ENCODE measurements around the gene MTA1.

The MTA1 gene

DNA sequence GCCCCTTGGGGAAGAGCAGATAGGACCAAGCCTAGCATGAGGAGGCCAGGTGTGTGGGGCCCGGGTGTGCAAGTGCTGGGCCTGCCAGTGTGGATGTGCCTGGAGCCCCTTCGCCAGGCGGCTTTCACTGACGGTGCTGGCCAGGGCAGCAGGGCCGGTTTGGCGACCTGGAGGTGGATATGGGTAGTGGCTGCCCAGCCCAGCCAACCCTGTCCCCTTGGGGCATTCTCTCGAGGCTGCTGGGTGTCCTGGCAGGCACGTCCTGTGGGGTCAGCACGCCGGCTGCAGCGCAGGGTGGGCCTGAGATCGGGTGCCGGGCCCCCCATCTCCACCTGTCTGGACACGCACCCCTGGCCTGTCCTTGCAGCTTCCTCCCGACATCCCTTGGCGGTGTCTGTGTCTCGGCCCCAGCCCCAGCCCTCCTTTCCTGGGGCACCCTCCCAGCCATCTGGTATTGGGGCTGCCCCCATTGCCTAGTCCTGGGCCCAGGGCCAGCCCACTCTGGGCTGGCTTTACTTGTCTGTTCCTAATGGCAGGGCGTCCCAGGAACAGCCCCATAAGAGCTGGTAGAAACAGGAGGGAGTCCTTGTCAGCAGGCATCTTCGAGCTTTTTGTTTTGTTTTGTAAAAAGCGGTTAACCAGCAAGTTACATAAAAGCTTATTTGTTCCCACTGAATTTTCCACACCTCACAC, 47.8 kb downstream of the MTA1 start:
- DNase-seq: no peak

DNA sequence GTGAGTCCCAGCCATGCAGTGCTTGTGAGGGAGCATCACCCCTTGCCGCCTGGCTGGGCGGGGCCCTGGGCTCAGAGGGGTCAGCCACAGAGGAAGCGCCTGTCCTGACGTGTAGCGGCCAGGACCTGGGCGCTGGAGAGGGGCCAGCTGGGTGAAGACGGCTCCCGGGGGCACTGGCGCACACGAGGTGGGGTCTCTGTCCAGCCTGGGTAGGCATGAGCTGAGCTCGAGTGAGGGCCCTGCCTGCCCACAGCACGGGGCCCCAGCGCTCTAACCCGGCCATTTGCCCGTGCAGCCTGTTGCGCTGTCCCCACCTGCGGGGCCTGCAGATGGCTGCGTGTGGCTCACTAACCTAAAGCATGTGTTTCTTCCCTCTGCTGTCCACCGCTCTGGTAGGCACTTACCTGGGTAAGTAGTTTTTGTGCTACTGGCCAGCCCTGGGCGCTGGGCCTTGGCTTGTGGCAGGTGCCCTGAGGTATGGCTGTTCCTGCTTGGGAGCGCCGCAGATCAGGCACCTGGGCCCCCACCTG, 48.4 kb downstream of the MTA1 start:
- DNase-seq: no peak

DNA sequence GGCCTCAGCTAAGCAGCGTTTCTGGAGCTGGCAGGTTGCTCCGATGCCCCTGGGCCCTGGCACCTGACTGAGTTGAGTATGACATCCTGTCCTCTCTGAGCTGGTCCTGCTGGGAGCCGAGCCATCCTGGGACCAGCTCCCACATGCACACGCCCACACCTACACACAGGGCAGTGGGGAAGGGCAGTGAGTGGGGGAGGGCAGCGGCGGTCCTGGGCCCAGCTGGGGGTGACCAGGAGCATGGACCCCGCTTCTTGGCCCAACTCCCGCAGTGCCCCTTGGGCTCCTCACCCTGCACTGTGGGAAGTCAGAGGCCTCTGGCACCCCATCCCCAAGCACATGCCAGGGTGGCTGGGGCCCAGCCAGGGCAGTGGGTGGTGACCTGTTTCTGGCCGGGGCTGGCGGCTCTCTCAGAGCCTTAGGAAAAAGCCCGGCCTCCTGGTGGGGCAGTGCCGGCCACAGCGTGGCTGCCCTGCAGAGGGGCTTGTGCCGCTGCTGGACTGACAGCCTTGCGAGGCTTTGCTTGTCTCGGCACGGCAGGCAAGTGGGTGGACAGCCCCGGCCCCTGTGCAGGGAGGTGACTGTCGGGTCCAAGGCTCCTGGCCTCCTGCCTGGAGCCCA, 49.1 kb downstream of the MTA1 start:
- DNase-seq: no peak

DNA sequence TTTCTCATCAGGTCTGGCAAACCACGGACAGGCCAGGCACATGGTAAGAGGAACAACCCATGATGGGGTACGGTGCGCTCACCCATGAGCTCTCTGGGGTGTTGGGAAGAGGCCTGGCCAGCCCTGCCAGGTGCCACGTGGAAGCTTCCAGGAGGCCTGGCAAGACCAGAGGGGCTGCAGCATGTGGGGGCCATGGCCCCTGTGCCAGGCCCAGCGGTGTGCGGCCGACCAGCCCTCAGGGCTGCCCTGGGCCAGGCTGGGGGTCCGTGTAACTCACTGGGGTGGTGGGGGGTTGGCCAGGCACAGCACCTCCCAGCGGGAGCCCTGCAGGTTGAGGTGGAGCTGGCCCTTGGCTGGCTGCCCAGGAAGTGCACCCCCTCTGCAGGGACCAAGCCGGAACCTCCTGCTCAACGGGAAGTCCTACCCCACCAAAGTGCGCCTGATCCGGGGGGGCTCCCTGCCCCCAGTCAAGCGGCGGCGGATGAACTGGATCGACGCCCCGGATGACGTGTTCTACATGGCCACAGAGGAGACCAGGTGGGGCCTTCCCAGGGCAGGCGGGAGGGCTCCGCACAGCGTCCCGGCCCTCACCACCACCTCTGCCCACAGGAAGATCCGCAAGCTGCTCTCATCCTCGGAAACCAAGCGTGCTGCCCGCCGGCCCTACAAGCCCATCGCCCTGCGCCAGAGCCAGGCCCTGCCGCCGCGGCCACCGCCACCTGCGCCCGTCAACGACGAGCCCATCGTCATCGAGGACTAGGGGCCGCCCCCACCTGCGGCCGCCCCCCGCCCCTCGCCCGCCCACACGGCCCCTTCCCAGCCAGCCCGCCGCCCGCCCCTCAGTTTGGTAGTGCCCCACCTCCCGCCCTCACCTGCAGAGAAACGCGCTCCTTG, 50.1 kb downstream of the MTA1 start:
- DNase-seq: no peak

DNA sequence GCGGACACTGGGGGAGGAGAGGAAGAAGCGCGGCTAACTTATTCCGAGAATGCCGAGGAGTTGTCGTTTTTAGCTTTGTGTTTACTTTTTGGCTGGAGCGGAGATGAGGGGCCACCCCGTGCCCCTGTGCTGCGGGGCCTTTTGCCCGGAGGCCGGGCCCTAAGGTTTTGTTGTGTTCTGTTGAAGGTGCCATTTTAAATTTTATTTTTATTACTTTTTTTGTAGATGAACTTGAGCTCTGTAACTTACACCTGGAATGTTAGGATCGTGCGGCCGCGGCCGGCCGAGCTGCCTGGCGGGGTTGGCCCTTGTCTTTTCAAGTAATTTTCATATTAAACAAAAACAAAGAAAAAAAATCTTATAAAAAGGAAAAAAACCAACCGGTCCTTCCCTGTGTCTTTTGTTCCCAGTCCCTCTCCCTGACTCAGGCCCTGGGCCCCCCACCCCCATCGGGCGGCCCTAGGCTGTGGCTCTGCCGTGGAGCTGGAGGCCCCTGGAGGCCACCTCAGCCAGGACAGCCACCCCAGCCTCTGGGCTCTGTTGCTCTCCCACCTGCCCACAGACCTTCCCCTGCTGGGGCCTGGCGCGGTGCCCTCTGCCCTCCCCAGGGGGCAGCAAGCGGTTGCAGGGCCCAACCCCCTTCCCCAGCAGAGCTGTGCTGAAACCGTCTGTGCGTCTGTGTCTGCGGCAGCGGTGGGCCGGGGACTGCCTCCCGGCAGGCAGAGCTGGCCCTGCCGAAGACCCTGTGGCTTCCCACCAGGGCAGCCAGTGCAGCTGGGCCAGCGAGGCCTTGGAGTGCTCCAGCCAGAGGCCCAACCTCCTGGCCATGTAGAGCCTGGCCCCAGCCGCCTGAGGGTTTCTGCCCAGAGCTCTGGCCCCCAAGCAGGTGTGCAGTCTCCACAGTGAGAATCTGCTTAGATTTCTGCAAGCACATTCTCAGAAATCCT, 51.0 kb downstream of the MTA1 start:
- no peak for DNase-seq

DNA sequence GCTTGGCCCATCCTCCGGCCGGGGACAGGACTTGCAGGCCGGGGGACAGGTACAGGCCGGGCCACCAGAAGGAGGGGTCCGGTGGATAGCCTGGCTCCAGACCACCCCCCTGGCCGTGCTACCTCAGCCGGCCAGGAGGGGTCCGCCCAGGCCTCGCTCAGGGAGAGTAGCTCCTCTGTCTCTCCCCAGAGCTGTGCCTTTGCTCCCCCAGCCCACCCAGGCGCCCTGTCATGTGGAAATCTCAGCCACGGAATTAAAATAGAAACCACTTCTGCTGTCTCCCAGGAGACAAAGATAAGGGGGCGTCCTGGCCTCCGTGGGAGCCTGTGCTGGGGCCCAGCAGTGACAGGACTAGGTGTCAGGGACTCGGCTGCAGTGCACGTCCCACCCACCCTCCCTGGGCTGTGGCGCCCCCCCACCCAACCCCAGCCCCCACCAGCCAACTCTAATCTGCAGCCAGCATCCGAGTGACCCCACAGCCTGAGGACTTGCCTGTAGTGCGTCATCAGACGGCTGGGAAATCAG, 51.7 kb downstream of the MTA1 start:
- DNase-seq: no peak

DNA sequence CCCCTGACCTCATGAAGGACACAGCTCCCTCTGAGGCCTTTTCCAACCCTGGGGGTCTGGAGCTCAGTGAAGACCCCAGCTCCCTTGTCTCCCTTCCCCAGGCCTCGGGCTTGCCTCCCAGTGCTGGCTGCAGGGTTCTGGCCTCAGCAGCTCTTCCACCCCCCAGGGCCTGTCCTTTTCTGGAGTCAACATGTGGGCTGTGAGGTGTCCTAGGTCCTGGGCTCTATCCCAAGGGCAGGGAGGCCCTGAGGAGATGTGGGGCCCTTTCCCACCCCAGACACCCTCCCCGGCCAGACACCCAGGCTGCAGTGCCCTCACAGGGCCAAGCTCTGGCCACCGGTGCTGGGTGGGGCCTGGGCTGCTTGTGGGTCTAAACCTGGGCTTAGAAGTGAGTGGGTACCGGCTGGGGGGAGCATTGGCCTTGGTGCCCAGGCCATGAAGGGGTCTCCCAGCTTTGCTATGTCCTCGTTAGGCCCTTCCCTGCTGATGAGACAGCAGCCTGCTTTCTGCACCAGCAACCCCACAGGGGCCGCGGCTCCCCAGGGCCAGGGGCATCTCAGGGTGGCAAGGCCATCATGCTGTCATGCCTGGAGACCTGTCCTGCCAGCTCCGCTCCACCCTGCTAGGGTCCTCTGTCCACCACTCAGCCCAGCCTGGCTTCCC, 52.3 kb downstream of the MTA1 start:
- DNase-seq: no peak

DNA sequence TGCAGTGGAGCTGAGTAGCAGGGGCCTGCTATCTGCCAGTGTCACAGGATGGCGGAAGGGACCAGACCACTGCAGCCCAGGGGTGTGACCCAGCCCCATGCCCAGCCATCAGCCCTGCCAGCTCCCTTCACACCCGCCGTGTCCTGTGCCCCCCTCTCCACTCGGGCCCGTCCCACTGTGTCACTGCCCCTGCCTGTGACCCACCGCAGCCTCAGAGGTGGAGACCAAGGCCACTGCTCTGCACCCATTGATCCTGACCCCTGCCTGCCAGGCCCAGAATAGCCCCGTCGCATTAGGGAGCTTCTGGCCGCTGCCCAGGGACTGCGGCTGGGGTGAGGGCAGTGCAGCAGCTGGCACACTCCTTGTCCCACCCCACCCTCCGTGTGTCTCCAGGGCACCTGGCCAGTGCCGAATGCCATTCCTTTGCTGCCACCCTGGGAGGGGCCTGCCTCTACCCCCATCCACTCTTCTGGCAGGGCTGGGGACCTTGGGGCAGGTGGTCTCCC, 52.9 kb downstream of the MTA1 start:
- no peak for DNase-seq

DNA sequence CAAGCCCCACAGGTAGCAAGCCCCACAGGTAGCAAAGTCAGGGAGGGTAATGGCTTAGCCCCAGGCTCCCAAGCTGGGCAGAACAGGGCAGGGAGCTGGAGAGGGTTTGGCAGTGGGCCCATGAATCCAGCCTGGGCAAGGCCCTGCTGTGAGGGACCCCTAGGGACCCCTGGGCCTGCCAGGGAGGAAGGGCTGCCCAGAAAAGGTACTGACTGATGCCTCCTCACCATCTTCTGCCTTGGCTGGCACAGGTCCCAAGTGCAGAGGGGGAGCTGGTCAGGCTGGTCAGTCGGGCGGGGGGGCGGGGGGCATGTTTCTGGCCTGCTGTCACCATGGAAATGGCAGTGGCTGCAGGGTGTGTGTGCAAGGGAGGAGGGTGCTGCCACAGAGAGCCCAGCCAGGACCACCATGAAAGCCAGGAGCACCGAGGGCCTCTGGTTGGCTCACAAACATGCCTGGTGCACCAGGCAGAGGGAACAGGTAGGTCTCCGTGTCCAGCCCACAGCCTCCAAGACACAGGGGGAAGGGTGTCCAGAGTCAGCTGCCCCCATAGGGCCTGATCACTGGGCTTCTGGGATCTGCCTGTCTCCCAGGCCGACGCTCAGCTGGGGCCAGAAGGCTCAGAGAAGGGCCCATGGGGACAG, 53.5 kb downstream of the MTA1 start:
- DNase-seq: no peak

DNA sequence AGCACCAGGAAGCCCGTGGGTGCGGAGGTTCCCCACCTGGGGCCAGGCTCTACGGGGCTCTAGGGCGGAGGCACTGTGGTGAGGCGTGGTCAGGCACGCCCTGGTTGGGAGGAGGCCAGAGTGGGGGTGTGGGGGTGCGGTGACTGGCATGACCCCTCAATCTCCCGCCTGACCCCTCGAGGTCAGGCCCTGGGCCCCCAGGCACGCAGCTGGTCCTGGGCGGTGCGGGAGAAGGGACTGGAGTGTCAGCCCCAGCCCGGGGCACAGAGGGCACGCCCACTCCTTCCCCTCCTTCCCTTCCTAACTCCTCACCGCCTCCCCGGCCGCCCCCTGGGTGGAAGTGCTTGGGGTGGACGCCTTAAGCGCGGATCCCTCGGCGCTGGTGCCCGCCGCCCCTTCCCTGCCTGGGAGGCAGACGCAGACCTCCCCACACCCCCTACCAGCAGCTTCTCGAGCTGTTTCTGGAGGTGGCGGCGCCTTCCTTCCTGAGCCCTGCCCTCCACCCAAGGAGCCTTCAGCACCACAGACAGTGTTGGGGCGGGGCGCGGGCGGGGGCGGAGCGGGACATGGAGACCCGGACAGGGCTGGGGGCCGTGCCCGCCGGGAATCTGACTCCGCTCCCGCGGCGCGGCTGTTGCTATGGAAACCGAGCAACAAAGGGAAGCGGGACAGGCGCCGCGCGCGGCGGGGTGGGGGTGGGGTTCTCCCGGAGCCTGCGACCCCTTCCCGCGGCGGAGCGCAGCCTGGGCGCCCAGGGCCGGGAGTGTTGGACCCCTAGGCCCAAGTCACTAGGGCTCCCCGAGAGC, 54.3 kb downstream of the MTA1 start:
- DNase-seq: peak; percentile 72

DNA sequence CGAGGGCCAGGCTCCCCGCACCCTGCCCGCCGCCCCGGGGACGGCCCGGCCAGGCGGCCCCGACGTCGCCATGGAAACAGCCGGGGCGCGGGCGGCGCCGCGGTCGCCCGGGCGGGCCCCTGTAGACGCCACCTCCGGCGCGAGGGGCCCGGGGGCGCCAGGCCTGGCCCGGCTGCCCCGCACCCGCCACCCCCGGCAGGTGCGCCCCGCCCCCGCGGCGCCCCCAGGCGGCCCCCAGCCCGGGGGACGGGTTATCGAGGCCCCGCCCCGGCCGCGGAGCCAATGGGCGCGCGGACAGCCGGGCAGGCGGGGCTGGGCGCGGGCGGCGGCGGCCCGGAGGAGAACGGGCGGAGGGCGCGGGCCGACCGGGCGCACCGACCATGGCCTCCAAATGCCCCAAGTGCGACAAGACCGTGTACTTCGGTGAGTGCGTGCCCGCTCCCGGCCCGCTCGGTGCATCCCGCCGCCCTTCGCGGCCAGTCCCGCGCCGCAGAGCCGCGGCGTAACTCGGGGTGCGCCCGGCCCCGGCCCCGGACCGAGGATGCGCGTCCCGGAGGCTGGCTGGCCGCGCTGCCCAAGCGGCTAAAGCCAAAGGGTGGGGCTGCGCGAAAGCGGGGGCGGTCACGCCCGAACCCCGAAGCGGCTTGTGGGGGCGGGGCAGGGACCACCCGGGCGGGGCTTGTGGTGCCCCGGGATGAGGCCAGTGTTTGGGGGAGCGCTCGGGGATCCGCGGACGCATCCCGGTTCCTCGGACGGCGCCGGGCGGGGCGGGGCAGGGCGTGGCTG, 55.0 kb downstream of the MTA1 start, which contains the start of gene CRIP2:
Gene CRIP2, plus strand, starts transcription at position 339 of the 786 bp plus-strand sequence. Its CDS starts 42 bp downstream, at position 381.
- peak; percentile 45 for DNase-seq

DNA sequence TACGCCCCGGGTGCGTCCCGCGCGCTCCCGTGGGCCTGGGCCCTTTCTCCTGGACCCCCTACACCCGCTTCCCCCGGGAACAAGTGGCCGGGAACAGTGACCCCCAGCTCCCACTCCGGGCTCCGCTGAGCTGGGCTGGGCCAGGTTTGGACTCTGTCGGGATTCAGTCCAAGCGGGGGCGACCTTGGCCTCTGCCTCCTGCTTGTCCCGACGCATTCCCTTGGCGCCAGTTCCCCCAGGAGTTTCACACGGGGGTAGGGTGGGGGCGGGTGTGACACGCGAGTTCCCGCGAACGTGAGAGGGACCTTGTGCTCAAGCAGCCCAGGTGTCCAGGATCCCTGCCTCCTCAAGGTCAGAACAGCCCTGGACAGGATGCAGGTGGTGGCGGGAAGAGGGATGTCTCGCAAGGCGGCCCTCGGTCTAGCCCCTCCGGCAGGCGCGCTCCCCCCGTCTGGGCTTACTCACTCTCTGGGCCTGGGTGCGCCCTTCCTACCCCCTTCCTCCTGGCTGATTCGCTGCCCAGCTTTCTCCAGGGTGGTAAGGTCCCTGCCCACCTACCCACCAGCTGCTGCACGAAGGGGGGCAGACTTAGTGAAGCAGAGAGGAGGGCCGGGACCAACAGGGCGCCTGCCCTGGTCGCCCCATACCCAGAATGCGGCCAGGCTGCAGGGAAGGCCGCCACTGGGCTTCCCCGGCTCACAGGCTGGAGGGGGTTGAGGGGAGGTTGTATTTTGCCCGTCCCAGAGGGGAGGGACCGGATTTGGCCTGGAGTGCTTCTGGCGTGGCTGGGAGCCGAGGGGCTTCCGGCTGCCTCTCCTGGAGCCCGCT, 55.9 kb downstream of the MTA1 start:
- DNase-seq: no peak

DNA sequence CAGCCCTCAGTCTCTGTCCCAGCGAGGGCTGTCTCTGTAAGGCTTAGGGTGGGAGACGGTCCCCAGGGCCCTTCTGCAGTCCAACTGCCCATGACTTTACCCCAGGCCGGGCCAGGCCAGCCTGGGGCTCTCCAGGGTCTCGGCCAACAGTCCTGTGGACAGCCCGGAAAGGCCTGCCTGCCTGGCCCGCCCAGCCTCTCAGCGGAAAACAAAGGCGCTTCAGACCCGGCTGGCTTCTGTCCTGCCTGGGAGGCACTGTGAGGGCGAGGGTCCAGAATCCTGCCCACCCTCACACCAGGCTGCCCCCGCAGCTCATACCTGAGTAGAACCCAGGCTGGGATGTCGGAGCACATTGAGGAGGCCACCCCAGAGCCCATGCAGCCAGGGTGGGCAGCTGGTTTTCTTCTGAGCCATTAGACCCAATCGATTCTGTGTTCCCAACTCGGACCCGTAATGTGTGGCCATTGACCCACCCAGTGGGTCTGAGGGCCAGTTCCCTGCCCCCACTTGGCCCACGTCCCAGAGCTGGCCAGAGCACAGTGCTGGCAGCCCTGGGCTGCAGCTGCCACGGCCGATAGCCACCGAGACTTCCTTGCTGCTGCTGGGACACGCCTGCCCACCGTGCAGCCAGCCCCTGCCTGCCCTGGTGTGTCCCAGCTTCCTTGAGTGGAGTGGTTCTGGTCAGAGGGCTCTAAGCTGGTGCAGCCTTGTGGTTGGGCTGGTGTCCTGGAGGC, 56.6 kb downstream of the MTA1 start:
- no peak for DNase-seq

DNA sequence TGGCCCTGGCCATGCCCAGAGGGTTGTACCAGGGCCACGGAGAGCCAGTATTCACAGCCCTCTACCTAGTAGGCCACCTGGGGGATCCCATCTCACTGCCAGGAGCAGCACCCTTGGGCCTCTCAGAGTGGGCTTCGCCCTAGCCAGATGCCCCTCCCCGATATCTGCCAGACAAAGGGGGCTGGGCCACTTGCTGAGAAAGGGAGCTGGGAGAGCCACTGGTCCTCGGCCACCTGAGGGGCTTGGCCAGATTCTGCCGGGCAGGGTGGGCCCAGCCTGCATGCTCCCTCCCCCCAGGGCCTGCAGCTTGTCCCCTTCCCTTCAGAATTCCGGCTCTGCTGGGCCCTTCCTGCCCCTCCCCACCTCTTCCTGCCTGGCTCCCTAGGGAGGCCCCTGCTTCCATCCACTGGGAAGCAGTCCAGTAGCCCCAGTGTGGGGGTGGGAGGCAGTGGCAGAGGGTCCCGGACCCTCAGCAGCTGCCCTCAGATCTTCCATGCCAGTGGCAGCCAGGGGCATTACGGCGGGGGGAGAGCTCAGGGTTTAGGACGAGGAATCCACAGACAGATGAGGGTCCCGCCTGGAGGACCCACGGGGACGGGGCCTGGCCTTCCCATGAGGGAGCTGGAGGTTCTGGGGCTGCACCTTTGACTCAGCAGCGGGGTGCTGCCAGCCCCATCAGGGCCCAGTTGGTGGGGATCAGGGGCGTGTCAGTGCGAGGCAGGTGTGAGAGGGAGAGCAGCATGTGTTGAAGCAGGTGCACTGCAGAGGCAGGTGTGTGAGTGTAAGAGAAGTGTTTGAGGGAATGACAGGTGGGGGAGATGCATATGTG, 57.4 kb downstream of the MTA1 start:
- DNase-seq: no peak

DNA sequence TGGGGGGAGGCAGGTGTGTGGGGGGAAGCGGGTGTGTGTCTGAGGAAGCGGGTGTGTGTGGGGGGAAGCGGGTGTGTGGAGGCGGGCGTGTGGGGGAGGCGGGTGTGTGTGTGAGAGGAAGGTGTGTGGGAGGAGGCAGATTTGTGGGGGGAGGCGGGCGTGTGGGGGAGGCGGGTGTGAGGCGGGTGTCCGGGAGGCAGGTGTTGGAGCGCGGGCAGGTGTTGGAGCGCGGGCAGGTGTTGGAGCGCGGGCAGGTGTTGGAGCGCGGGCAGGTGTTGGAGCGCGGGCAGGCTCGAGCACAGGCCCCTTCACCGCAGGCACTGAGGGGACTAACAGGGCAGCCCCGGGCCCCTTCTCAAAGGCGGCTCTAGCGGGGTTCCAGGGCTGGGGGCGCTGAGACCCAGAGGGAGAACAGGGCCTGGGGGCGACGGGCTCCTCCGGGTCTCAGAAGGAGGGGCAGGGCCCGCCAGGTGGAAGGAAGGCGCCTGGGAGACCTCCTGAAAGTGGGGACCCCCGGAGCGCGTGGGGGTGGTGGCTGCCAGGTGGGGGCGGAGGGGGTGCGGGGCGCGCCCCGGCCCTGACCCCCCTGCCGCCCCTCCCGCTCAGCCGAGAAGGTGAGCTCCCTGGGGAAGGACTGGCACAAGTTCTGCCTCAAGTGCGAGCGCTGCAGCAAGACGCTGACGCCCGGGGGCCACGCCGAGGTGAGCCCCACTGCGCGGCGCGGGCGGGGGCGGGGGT, 58.2 kb downstream of the MTA1 start:
- DNase-seq: peak; percentile 61

Data from RPMI8226 (cell line).